ENCODE results near the gene RTL9. TPM values are rescaled to one million over a fixed set of nuclear protein-coding genes. Genes with fewer than 3 reads are reported as not detected.

The RTL9 gene
- total and polyA plus RNA-seq, 2 donors (not counting 3 experiments of a cell fraction or from before 2014, with no cell fraction given) = not detected

DNA sequence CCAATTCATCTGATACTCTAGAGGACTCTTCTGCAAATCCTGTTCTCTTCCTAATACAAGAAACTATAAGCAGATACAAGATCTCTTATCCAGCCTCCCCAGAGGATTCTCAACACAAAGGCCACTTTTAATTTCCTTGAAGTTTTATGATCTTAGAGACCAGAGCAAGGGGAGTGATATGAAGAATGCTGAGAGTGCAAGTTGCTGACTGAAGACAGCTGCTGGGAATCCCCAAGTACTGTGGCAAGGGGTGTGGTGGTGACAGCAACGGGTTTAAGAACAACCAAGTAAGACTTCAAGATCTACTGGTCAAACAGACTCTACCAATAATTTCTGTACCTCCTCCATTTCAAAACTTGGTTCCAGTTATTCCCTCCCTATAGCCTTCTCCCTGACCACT, 47.8 kb upstream of the RTL9 start:
- POLR2A ChIA-PET = no interaction called here
- H3K79me2 ChIP-seq (ENCODE audit: control insufficient read depth, insufficient read depth, low read length) = peaks cover 21% of the 10 kb centered on the region

DNA sequence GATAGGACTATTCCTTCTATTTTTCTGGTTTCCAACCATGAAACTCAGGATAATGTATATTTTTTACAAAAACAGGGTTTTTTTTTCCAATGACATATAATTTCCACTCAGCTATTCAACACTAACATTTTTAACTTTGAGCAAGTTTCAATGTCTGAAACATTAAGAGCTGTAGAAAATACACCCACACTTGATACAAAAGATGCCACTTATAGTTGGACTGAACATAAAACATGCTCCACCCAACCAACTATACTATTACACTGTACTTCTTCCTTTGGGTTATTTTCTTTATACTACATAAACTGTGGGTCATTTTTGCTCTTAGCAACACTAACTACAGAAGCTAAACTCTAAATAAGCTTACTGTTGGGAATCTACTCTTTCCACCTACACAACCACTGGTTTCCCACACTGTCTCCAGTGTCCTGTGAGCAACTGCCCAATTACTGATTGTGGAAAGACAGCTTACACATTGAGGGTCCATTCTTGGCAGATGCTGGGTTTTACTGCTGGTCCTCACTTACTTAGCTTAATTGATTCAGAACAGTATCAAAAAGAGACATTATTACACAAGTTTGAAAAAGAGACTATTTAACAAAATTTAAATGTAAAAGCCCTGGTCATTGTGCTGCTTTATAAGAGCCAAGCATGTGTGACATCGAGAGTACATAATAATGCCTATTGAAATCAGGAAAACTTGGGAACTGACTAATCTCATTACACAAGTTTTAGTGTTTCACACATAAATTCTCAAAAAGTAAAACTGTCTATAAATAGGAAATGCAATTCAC, 47.0 kb upstream of the RTL9 start:
- Histone ChIP-seq H3K4me1 (ENCODE audit: control insufficient read depth, extremely low read depth, insufficient read depth, low read length) (peaks cover 5% of the 10 kb centered on the region), H3K79me2 (ENCODE audit: control insufficient read depth, insufficient read depth, low read length) (peaks cover 25% of the 10 kb centered on the region), H3K27ac (ENCODE audit: insufficient read depth, low read depth, low read length) (no peak overlapping the region), H3K9me1 (replicated peaks; ENCODE audit: control insufficient read depth, extremely low read depth, insufficient read depth, low read length) (no peaks in the 10 kb centered on the region), H4K20me1 (replicated peaks; ENCODE audit: control insufficient read depth, extremely low read depth, insufficient read depth, low read length) (no peaks in the 10 kb centered on the region), H3K4me2 (ENCODE audit: insufficient read depth, low read length) (no peak overlapping the region), H2AFZ (ENCODE audit: low read depth, low read length) (no peak overlapping the region), H3K9me3 (replicated peaks; ENCODE audit: control insufficient read depth, insufficient read depth, low read length) (no peaks in the 10 kb centered on the region), H3K9ac (replicated peaks; ENCODE audit: extremely low read depth, insufficient read depth, low read length) (no peak overlapping the region), H3K4me3 (replicated peaks in 1 of 3; ENCODE audit: insufficient read depth in 1 of 3, low read depth in 1 of 3, low read length in 3 of 3) (no peak overlapping the region), H3K36me3 (ENCODE audit: control insufficient read depth in 2 of 2, extremely low read depth in 1 of 2, insufficient read depth in 2 of 2, low read length in 2 of 2) (no peaks in the 10 kb centered on the region), H3K27me3 (ENCODE audit: control insufficient read depth in 2 of 2, insufficient read depth in 2 of 2, low read length in 2 of 2) (no peaks in the 10 kb centered on the region)
- DNase-seq (ENCODE audit: low read depth, low spot score) (no peak), FAIRE-seq (peak; percentile 28)
- no TSS peak for BruUV-seq (replicated peaks)
- dilution Hi-C loops (cut with MboI; ENCODE audit: extremely low pct_ligation_motif_present, low sequenced_read_pairs) (no loop called here), intact Hi-C loops (cut with micrococcal nuclease) (no loop called here)
- ChIA-PET POLR2A (no interaction called here), CTCF (interaction anchor here (1.4 kb wide), 1 partner anchor 17 kb away, joined by 3 read pairs; no protein-coding TSS in a partner anchor)
- TF ChIP-seq GATA2 (IDR thresholded peaks at IDR 0.05; ENCODE audit: insufficient read depth, insufficient read length, low read depth, low read length) (no peak), FOS (IDR thresholded peaks at IDR 0.05; ENCODE audit: borderline replicate concordance, insufficient read depth, low read length) (no peak)

More for the DNA sequence above, 47.8 kb upstream of the RTL9 start:
- no peak for DNase-seq (ENCODE audit: low read depth, low spot score)
- intact Hi-C loops (cut with micrococcal nuclease) (no loop called here), dilution Hi-C loops (cut with MboI; ENCODE audit: extremely low pct_ligation_motif_present, low sequenced_read_pairs) (no loop called here)
- no peak overlapping the region for H3K27ac ChIP-seq (ENCODE audit: insufficient read depth, low read depth, low read length)
- no peaks in the 10 kb centered on the region for H3K27me3 ChIP-seq (ENCODE audit: control insufficient read depth in 2 of 2, insufficient read depth in 2 of 2, low read length in 2 of 2)
- TF ChIP-seq MYC (IDR thresholded peaks at IDR 0.05; ENCODE audit: low read depth, low read length) (no peak), EZH2 (IDR thresholded peaks at IDR 0.05; ENCODE audit: borderline replicate concordance, low read depth, low read length, severe bottlenecking) (no peak)
- TF ChIP-seq, protein P1, sequence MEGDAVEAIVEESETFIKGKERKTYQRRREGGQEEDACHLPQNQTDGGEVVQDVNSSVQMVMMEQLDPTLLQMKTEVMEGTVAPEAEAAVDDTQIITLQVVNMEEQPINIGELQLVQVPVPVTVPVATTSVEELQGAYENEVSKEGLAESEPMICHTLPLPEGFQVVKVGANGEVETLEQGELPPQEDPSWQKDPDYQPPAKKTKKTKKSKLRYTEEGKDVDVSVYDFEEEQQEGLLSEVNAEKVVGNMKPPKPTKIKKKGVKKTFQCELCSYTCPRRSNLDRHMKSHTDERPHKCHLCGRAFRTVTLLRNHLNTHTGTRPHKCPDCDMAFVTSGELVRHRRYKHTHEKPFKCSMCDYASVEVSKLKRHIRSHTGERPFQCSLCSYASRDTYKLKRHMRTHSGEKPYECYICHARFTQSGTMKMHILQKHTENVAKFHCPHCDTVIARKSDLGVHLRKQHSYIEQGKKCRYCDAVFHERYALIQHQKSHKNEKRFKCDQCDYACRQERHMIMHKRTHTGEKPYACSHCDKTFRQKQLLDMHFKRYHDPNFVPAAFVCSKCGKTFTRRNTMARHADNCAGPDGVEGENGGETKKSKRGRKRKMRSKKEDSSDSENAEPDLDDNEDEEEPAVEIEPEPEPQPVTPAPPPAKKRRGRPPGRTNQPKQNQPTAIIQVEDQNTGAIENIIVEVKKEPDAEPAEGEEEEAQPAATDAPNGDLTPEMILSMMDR (IDR thresholded peaks at IDR 0.05; ENCODE audit: extremely low read depth in 1 of 2, insufficient read depth in 1 of 2, low read depth in 1 of 2, low read length in 2 of 2) = no peak
- no peak overlapping the region for H3K9ac ChIP-seq (replicated peaks; ENCODE audit: extremely low read depth, insufficient read depth, low read length)
- H2AFZ ChIP-seq (ENCODE audit: low read depth, low read length) = no peak overlapping the region
- no peak overlapping the region for H3K4me2 ChIP-seq (ENCODE audit: insufficient read depth, low read length)
- H4K20me1 ChIP-seq (replicated peaks; ENCODE audit: control insufficient read depth, extremely low read depth, insufficient read depth, low read length) = no peaks in the 10 kb centered on the region
- no peaks in the 10 kb centered on the region for H3K9me3 ChIP-seq (replicated peaks; ENCODE audit: control insufficient read depth, insufficient read depth, low read length)
- H3K9me1 ChIP-seq (replicated peaks; ENCODE audit: control insufficient read depth, extremely low read depth, insufficient read depth, low read length) = no peaks in the 10 kb centered on the region
- FAIRE-seq = no peak
- CTCF ChIA-PET = interaction anchor here (1.4 kb wide), 1 partner anchor 17 kb away, joined by 3 read pairs; no protein-coding TSS in a partner anchor
- BruUV-seq (replicated peaks) = no TSS peak
- H3K4me3 ChIP-seq (replicated peaks in 1 of 3; ENCODE audit: insufficient read depth in 1 of 3, low read depth in 1 of 3, low read length in 3 of 3) = no peak overlapping the region
- H3K4me1 ChIP-seq (ENCODE audit: control insufficient read depth, extremely low read depth, insufficient read depth, low read length) = peaks cover 4% of the 10 kb centered on the region
- H3K36me3 ChIP-seq (ENCODE audit: control insufficient read depth in 2 of 2, extremely low read depth in 1 of 2, insufficient read depth in 2 of 2, low read length in 2 of 2) = no peaks in the 10 kb centered on the region
